HepG2 (cell line): ENCODE results near the gene TMED9. TPM values are rescaled to one million over a fixed set of nuclear protein-coding genes. Genes with fewer than 3 reads are reported as not detected.

Experiments
- ATF2 ChIP-seq: sonication (generic); formaldehyde crosslinking; IDR thresholded peaks from 2 replicates; pipeline ENCODE4 v1.4.0; 2020; ENCODE audit warnings: missing genetic modification reagents
- ELK4 ChIP-seq: sonication (generic); formaldehyde crosslinking; IDR thresholded peaks from 2 replicates; pipeline ENCODE4 v1.9.0; 2021; ENCODE audit warnings: missing genetic modification reagents, borderline replicate concordance
- FOXA3 ChIP-seq: IDR thresholded peaks from 2 replicates; pipeline ENCODE4 v1.6.1; 2016; ENCODE audit warnings: missing genetic modification reagents, missing compliant biosample characterization
- GATAD2A ChIP-seq: IDR thresholded peaks from 2 replicates; pipeline ENCODE4 v1.6.1; 2016
- KDM4B ChIP-seq: sonication (generic); formaldehyde crosslinking; IDR thresholded peaks from 2 replicates; pipeline ENCODE4 v1.4.0; 2020; ENCODE audit warnings: missing genetic modification reagents
- KLF16 ChIP-seq, 2 experiments: sonication (generic) in 1 of 2; formaldehyde crosslinking in 1 of 2; IDR thresholded peaks; 2 replicates each; pipeline versions ENCODE4 v1.6.1 to v1.8.0; 2016 to 2023; ENCODE audit warnings: missing genetic modification reagents in 2 of 2, missing compliant biosample characterization in 1 of 2
- MEIS2 ChIP-seq: sonication (generic); formaldehyde crosslinking; IDR thresholded peaks from 2 replicates; pipeline ENCODE4 v1.9.0; 2021; ENCODE audit warnings: mild to moderate bottlenecking, missing genetic modification reagents
- MIER3 ChIP-seq: IDR thresholded peaks from 2 replicates; pipeline ENCODE4 v1.6.1; 2016; ENCODE audit warnings: missing compliant biosample characterization, borderline replicate concordance
- PHB2 ChIP-seq: fragments of 450-650 bp; IDR thresholded peaks from 2 replicates; pipeline ENCODE4 v1.6.1; 2018; ENCODE audit not compliant: partially characterized antibody
- PHF21A ChIP-seq: sonication (generic); formaldehyde crosslinking; IDR thresholded peaks from 2 replicates; pipeline ENCODE4 v1.5.0; 2020; ENCODE audit warnings: mild to moderate bottlenecking, missing genetic modification reagents
- POLR2AphosphoS2 ChIP-seq: IDR thresholded peaks from 2 replicates; pipeline ENCODE4 v1.6.1; 2011; ENCODE audit warnings: low read depth, low read length, improper control_type of control experiment
- STAT6 ChIP-seq: sonication (generic); formaldehyde crosslinking; IDR thresholded peaks from 2 replicates; pipeline ENCODE4 v1.4.0; 2020; ENCODE audit warnings: missing genetic modification reagents, mild to moderate bottlenecking, borderline replicate concordance
- TERF1 ChIP-seq: sonication (generic); formaldehyde crosslinking; IDR thresholded peaks from 2 replicates; pipeline ENCODE4 v1.8.0; 2022; ENCODE audit warnings: mild to moderate bottlenecking, missing genetic modification reagents, moderate library complexity
- YEATS2 ChIP-seq: sonication (generic); formaldehyde crosslinking; IDR thresholded peaks from 2 replicates; pipeline ENCODE4 v1.4.0; 2020; ENCODE audit warnings: missing genetic modification reagents, borderline replicate concordance
- ZFP37 ChIP-seq: sonication (generic); formaldehyde crosslinking; IDR thresholded peaks from 2 replicates; pipeline ENCODE4 v1.4.0; 2020; ENCODE audit warnings: missing genetic modification reagents, borderline replicate concordance
- ZMAT3 ChIP-seq: sonication (generic); formaldehyde crosslinking; conservative IDR thresholded peaks from 2 replicates; pipeline ENCODE4 v1.7.0; 2021; ENCODE audit warnings: missing genetic modification reagents
- ZNF619 ChIP-seq: sonication (generic); formaldehyde crosslinking; IDR thresholded peaks from 2 replicates; pipeline ENCODE4 v1.4.0; 2020; ENCODE audit warnings: mild to moderate bottlenecking, missing genetic modification reagents
- ZNF687 ChIP-seq: sonication (generic); formaldehyde crosslinking; IDR thresholded peaks from 2 replicates; pipeline ENCODE4 v1.5.1; 2020; ENCODE audit warnings: mild to moderate bottlenecking, missing genetic modification reagents, moderate library complexity
- ZNF768 ChIP-seq: sonication (generic); formaldehyde crosslinking; IDR thresholded peaks from 2 replicates; pipeline ENCODE4 v1.4.0; 2020; ENCODE audit warnings: missing genetic modification reagents
- polyA plus RNA-seq, 8 experiments: library from polyadenylated mRNA; depleted of rRNA in 3 of 8; stranded (reverse) in 7 of 8; unstranded in 1 of 8; fragments of >200 nt; fragmentation: Illumina TruSeq in 4 of 8; extraction: Trizol in 4 of 8; gene quantifications; 2 replicates each; pipeline versions ENCODE4 v1.2.1 to v1.2.3, GENCODE V29; 2011 to 2016; ENCODE audit warnings: low read depth in 4 of 8, missing spikeins in 1 of 8, mixed read lengths in 1 of 8; ENCODE audit not compliant: insufficient read depth in 1 of 8
- total RNA-seq, 5 experiments: library from RNA; depleted of rRNA; stranded (reverse); fragments of >200 nt; fragmentation: Illumina TruSeq; extraction: Trizol; gene quantifications; 2 replicates each; pipeline ENCODE4 v1.2.3, GENCODE V29; 2016; ENCODE audit warnings: low read depth in 1 of 5

The TMED9 gene
- total and polyA plus RNA-seq, 2 of the 13 experiments (the other 11 are each of a cell fraction or from before 2014, with no cell fraction given): 161 to 350 TPM

GRCh38 chr5:177554474-177555111 lies 37.4 kb upstream of the TMED9 start, which contains the start of gene FAM193B (continued):
- TF ChIP-seq KLF16 (CRISPR knock-in tag; IDR thresholded peaks at IDR 0.05) (peak in 1 of 2 experiments; percentile 57; a peak in 1 of 4 replicates), ELK4 (no peak), PHF21A (0 out of 2 replicates have a peak, but pooled peaks have one; percentile 29), ZFP37 (CRISPR knock-in tag) (peak; percentile 81; the same call in 1 of the 2 replicates), KDM4B (peak; percentile 69; the same call in 1 of the 2 replicates), POLR2AphosphoS2 (no peak), PHB2 (no peak), MIER3 (CRISPR knock-in tag) (no peak; the same call in 1 of the 2 replicates), ZNF619 (0 out of 2 replicates have a peak, but pooled peaks have one; percentile 38), YEATS2 (CRISPR knock-in tag) (peak; percentile 60; the same call in 1 of the 2 replicates), ATF2 (CRISPR knock-in tag) (peak; percentile 45; the same call in 1 of the 2 replicates), ZNF687 (CRISPR knock-in tag) (peak; percentile 64), MEIS2 (CRISPR knock-in tag) (peak; percentile 41; the same call in 1 of the 2 replicates), ZNF768 (CRISPR knock-in tag) (no peak), FOXA3 (peak; percentile 35; the same call in 1 of the 2 replicates), GATAD2A (CRISPR knock-in tag) (peak; percentile 49), ZMAT3 (CRISPR knock-in tag) (peak; percentile 47; the same call in 1 of the 2 replicates), STAT6 (no peak), TERF1 (CRISPR knock-in tag) (no peak)
